ENCODE measurements around the gene SEPTIN6.

The SEPTIN6 gene

DNA sequence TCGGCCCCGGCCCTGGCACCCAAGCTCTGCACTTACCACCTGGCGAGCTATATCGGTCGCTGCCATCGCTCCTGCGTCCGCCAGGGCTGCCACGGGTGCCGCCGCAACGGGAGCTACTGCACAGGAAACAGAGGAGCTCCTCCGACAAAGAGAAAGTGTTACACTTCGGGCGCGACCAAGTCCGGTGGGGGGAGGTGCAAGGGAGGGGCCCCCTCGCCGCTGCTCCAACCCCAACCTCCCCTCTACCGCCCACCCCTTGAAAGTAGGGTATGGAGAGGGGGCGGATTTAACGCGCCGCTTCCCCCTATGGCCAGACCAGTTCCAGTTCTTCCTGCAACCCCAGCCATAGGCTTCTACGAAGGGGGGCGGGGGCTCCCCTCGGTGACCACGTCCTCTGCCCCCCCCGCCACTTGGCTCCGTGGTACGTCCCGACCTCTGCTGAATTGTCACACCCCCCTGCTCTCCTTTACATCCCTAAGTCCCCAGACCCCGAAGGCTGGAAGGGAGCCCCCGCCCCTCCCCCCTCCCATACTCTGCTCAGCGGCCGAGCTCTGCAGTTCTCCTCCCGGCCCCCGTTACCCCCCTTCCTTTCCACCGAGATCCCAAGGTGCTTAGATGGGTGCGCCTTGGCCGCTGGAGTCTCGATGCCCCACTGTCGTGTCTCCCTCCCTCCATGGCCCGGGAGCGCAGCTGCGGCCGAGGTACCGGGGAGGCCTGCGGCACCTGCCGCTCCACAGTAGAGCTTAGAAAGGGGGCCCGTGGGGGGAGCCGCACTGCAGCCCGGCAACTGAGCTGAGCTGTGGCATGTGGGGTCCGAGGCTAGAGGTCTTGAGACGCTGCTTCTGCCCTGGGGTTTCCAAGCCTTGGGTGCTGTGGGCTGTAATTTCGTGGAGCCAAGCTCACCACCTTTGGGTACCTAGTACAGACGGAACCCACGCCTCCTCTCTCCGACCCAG lies at the start of gene SEPTIN6:
SEPTIN6 (minus strand) TSS at position 129 of the 956 bp plus-strand sequence; CDS start at position 66, 63 bp downstream.
- peak; percentile 87 to 89 for DNase-seq

DNA sequence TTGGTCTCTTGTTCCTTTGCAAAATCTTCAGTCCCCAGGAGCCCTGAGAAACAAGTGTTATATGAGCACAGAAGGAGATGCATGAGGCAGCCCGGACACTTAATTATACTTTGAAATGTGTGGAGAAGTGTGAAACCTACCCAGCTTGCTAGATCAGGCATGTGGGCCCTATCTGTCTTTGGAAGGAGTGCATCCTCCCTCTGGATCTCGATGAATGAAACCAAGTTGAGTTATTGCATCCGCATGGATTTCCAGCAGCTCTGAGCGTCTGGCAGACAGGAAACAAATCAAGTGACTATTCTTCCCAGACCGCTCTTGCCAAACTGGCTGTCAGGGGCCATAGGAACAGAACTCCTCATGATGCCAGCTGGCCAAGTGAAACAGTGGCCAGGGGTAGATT lies 45.8 kb upstream of the SEPTIN6 start:
- no peak for DNase-seq

DNA sequence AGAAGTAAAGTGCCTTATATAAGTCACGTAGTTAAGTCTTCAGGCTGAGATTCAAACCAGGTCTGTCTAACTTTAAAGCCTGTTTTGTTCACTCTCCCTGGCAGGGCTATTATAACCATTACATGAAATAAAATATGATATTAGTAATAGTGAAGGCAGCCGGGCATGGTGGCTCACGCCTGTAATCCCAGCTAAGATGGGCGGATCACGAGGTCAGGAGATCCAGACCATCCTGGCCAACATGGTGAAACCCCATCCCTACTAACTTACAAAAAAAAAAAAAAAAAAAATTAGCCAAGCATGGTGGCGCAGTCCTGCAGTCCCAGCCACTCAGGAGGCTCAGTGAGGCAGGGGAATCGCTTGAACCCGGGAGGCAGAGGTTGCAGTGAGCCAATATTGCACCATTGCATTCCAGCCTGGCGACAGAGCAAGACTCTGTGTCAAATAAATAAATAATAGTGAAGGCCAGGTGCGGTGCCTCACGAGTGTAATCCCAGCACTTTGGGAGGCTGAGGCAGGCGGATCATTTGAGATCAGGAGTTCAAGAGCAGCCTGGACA lies 43.3 kb upstream of the SEPTIN6 start:
- DNase-seq = no peak

DNA sequence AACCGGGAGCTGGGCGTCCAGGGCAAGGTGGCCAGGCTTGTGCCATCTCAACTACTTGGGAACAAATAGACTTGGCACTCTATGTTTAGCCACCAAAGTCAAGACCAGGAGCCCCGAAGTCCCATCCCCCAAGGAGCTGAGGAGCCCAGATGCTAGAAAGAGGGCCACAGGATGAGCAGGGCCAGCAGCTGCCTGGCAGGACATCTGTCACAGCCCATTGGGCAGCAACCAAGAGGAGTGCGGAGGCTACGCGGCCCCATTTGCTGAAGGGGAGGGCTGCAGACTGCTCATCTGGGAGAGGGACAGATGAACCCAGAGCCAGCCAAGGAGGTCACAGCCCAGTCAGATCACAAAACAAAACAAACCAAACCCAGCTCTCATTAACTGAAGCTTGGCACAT lies 42.5 kb upstream of the SEPTIN6 start:
- DNase-seq = no peak

DNA sequence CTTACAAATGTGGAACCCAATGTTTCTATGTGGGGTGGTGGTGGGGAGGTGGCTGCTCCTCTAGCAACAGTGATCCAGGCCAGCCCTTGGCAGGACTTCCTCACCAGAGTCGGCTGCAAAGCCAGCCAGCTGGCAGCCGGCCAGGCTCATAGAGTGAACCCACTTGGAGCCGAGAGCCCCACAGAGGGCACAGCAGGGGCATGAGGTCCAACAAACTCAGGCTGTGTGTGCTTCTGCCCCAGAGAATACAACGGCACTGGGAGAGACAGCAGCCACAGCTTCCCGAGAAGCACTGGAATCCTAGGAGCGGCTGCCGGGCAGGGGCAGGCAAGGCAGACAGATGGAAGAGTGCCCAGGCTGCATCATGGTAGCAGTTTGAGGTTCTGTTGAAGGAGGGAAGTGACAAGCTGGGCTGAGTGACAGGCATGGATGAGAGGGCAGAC lies 42.0 kb upstream of the SEPTIN6 start:
- no peak for DNase-seq

DNA sequence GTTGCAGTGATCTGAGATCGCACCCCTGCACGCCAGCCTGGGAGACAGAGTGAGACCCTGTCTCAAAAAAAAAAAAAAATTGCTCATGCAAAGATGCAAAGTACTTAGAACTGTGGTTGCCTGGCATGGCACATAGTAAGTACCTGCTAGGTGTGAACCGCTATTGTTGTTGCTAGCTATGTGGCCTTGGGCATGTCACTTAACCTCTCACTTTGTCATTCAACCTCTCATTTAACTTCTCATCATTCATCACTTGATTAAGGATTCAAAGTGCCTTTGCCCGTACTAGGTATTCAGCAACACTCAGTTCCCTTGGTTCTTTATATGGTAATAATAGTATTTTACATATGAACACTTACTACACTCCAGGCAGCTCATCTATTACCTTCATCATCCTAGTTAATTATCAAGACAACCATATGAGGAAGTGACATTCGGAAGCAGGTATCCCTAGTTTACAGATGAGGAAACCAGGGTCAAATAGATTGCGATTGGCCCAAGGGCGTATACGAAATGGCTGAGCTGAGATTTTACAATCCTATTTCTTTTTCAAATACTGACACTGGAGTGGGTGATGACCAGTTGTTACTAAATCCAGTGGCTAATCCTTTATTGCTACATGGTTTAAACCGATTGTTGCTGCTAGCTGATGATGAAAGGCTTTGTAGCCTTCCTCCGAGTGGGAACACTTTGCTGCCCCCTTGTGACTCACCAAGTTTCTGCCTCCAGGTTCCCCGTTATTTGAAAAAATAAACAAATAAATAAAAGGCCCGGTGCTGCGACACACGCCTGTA lies 36.6 kb upstream of the SEPTIN6 start:
- DNase-seq = peak; percentile 70 to 73

DNA sequence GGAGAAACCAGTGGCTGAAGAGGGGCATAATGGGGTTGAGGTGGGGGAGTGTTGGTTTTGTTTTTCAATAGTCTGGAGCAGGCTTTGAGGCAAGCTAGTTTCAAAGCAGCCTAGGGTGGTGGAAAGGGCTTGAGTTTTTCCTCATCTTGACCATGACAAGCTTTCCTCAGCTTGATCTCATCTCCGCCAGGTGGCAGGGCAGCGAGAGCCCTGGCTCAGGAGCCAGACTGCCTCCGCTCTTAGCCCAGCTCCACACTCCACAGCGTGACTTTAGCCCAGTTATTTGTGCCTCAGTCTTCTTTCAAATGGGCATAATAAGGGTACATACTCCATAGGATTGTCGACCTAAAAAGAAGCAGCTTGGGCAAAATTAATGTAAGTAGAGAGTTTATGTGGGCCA lies 35.5 kb upstream of the SEPTIN6 start:
- no peak for DNase-seq

DNA sequence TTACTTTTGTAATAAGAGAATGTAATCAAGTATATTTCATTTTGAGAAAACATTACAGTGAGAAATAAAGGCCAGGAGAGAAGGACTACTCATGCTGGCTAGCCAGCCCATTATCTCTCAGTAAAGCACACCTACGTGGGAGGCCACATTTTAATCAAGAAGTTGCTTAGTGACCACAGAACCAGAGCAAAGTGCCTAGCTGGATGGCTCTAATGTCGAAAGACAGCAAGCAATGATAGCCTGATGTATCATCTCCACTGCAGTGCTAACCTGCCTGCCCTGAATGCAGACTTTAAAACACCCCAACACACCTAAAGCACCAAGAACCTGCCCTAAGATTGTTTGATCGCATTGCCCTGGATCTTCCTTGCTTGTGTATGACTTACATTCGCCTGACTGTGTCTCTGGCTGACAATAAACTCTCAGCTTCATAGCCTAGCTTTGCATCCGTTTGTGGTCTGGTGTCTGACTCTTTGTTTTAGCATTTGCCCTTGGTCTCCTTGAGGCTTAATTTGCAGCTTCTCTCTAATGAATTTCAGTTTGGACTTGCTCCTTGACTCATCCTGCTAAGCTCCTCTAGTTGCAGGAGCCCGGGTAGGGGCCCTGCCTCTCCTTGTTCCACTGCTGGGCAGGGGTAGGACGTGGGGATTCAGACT lies 34.1 kb upstream of the SEPTIN6 start:
- peak in 1 of 2 donors; percentile 13 for DNase-seq

DNA sequence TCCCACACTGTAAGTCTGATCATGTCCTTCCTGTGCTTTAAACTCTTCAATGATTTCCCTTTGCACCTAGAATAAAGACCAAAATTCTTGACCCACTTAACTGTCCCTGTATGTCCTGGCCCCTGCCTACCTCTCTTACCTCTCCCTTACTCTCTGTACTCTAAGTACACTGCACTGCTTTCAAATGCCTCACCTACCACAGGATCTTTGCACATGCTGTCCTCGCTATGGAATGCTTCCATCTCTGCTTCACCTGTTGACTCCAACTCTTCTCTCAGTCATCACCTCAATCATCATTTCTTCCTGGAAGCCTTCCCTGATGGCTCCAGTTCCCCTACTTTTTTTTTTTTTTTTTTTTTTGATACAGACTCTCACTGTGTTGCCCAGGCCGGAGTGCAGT lies 29.0 kb upstream of the SEPTIN6 start:
- no peak for DNase-seq

DNA sequence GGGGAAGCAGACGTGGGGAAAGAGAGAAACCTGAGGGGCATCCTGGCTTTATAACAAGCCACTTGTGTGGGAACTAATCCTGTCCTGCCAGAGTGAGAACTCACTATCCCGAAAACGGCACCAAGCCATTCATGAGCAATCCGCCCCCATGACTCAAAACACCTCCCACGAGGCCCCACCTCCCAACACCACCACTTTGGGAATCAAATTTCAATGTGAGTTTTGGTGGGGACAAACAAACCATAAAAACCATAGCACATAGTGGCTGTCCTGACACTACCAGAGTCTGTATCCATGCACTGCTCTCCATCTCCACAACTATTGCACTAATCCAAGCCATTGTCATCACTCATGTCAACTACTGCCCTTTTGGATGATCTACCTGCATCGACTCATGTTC lies 28.5 kb upstream of the SEPTIN6 start:
- no peak for DNase-seq

DNA sequence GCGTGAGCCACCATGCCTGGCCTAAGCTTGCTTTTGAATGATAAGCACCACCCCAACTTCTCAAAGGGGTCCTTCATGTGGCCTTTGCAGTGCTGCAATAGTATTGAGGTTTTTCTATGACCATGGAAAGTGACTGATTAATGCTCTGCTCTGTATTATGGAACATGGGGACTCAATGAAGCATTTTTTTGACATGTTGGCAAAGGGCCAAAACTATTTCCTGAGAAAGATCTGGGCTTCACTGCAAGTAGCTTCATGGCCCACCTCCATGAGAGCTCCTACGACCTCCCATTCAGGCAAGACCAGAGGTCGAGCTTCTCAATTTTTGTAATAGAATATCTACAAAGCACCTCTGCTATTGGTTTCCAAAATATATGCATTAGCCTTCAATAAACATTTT lies 16.7 kb upstream of the SEPTIN6 start:
- no peak for DNase-seq

DNA sequence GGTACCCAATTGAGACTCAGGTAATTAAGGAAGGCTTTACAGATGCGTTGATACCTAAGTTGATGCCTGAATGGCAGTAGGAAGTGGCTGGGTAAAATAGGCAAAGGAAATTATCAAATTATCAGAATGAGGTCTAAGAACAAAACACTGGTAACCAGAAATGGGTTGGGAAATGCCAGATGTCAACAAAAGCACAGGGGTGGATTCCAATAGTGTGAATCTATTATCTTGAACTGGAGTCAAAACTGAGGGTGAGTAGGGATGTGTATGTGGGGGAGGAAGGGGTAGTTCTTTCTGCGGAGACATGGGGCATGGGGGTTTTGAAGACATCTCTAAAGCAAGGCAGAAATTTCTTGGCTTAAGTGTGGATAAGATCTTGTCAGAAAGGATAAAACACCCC lies 16.0 kb upstream of the SEPTIN6 start:
- DNase-seq = no peak

DNA sequence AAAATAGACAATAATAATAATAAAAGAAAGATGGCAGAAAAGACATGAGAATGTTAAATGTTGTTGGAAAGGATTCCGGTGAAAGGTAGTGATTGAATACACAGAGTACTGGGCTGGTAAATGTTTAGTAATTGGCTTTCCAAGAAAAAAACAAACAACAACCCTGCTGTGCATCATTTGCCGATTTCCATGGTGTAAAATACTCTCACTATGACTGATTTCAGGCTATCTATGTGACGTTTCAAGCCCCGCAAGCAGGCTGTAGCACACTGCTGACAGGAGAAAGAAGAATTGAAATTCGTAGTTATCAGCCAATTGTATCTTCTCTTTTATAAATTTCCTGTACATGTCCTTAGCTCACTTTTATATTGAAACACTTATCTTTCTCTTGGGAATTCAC lies 13.6 kb upstream of the SEPTIN6 start:
- DNase-seq = no peak

DNA sequence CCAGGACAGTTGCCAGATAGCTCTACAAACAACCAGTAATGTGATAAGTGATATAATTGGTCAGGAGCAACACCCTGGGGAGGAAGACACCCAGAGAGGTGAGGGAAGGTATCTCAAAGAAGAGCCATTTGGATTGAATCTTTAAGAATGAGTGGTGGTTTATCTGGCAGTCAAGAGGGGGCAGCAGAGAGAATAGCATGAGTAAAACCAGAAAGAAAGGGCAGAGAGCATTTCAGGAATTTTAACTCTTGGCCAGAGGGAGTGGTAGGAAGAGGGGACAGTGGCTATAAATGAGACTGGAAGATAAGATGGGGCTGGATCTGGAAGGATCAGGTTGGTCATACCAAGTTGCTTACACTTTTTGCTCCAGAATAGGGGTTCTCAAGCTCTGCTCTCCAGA lies 5.9 kb upstream of the SEPTIN6 start:
- no peak for DNase-seq

DNA sequence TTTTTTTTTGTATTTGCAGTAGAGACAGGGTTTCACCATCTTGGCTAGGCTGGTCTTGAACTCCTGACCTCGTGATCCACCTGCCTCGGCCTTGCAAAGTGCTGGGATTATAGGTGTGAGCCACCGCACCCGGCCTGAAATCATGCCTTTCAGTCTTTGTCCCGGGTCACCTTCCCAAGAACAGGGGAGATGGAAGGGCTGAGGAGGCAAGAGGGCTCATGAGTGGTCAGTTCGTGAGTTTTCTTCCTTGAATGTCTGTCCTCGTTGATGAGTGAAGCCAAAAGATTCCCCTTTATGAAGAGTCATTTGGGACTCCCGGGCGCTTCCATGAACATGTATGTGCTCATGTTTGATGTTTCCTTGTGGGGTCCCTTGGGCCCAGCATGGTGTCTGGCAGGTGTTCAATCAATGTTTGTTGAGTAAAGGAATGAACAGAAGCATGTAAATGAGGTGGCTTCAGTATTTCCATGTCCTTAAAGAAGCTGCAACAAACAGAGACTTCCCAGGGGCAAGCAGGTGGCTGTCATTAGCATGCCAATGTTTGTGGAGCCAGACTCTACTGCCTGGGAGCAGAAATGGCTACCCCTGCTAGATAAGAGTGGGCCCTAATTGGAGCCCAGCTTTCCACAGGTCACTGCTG lies 3.4 kb upstream of the SEPTIN6 start:
- DNase-seq = no peak

DNA sequence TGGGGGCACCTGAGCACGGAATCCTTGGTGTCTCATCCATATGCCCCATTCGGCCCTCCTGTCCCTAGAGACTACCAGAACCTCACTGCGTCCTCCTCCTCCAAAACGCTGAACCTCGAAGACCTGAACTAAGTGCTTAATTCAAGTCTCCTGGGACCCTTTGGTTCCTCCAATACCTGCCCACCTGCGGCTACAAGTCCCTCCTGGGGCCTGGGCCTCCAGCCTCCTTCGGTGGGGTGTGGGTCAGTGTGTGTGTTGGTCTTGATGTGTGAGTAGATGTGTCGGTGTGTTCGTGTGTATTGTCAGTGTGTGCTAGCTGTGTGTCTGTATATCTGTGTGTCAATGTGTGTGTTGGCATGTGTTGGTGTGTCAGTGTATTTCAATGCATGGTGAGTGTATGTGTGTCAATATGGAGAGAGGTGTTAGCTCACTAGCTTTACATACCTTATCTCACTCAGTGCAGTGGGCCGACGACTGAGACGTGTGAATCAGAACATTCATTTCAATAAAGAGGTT lies 2.6 kb upstream of the SEPTIN6 start:
- DNase-seq = no peak

DNA sequence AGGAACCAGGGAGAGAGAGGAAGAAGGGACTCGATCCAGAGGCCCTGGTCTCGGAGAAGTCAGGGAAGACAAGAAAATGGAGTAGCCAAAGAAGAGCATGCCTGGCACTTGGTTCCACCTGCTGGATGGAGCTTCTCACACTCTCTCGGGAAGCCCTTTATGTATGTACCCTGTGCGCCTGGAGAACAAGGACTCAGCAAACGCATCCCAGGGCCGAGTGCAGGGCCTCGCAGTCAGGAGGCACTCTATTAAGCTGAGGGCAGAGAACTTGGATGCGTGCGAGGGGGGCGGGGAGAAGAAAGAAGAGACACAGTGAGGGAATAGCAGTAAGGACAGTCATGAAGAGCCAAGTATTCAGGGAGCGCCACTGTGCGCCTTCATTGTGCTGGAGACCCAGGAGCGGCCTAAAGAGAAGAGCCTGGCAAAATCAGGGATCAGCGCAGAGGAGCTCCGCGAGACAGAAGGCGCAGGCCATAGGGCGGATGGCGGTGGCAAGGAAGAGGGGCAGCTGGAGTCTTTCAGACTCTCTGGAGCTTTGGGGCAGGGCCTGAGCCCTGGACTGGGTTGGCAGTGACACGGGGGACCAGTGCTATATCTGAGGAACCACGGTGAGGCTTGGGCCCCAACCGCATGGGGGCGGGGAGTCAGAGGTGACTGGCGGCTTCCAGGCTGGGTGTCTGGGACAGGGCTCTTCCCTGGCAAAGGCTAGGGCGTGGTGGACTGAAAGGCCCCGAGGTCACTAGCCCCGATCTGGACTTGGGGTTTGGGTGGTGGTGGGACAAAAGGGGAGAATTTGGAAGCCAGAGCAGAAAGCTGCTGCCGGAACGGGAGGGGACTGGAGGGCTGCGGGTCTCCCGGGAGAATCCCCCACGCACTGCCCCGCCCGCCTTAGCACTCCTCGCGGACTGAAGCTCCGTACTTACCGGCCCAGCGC lies 1.9 kb upstream of the SEPTIN6 start:
- no peak for DNase-seq

DNA sequence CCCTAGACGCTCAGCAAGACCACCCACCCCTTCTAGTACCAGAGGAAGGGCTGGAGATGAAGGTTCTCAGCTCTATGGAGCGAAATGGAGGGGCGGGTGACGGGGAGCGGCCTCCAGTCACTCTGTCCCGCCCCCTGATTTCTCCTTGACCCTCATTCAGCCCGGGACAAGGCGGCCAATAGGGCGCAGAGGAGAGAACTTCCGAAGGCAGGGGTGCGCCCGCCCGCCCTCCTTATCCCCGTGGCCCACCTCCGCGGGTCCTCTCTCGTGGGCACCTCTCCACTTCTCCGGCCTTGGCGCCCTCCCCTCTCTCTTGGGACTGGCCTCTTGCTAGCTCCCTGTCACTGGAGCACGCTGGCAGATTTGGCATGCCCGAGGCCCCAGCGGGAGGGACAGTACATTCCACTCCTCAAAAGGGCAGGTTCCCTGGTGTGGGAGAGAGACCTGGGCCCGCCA lies 1.1 kb upstream of the SEPTIN6 start:
- DNase-seq = no peak

DNA sequence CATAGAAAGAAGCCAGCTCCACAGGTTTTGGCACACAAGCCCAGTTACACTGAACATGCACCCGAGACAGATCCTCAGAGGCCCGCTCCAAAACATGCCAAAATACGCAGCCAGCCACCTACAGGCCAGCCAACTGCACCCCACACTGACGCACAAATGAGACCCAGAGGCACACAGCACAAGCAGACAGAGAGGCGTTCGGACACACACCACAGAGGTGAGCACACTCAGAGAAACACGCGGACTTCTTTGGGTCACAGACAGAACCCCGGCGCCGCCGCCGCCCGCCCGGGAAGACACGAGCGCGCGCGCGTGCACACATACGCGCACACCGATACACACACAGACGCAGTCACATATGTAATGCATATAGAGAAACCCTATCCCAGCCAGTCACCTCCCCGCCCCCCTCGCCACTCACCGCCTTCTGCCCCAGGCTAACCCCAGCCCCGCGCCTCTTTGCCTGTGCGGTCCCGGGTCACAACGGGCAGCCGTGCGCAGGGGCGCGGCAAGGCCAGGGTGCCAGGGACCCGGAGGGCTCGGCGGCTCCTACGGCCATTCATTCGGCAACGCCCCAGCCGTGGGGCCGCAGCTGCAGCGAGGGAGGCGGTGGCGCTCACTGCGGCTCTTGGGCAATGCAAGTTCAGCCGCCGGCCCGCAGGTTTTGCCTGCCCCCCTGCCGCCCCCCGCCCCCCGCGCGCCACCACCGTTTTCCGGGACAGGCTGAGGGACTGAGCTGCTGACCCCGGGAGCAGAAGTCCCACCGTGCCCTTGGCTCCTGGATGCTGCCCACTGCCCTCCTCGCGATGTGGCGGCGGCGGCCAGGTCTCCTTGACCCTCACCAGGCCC lies 553 bp downstream of the SEPTIN6 start:
- DNase-seq = peak; percentile 54 to 72
